Spleen (tissue), 7 donors: ENCODE results near the gene NOS1AP.

Experiments used
- CTCF ChIP-seq, 11 experiments: fragments of 200-600 bp in 7 of 11; fragments of 450-650 bp in 4 of 11; sonication (generic) in 4 of 11; IDR thresholded peaks in 8 of 11; conservative IDR thresholded peaks in 3 of 11; 1 replicate in 7 of 11; 2 replicates in 4 of 11; pipeline versions ENCODE4 v1.4.0 to v1.8.0; 2016 to 2021; ENCODE audit warnings: antibody characterized with exemption in 11 of 11, inconsistent platforms in 4 of 11, mild to moderate bottlenecking in 1 of 11
- POLR2A ChIP-seq, 3 donors: fragments of 450-650 bp; IDR thresholded peaks; one replicate each; pipeline ENCODE4 v1.5.1; 2017; ENCODE audit warnings: antibody characterized with exemption in 3 of 3, mild to moderate bottlenecking in 1 of 3
- POLR2AphosphoS5 ChIP-seq, 3 donors: sonication (generic); formaldehyde crosslinking; IDR thresholded peaks; one replicate each; pipeline ENCODE4 v1.5.1; 2017; ENCODE audit warnings: antibody characterized with exemption in 3 of 3
- donor health status: DM: no; HTN: no; CAD: no; lungs with moderate emphysema.
- donor health status: DM: no; HTN: no; CAD: no.
- donor health status: DM: no; HTN: no; CAD: no.

- TF ChIP-seq POLR2AphosphoS5 (IDR thresholded peaks at IDR 0.05) (no peak), CTCF (IDR thresholded peaks at IDR 0.05 in 8 of 11, conservative IDR thresholded peaks at IDR 0.05 in 3 of 11) (no peak), POLR2A (IDR thresholded peaks at IDR 0.05) (no peak)
These were observed 65.2 kb downstream of the NOS1AP start for GRCh38 chr1:162134646-162135045.
